HEK293T (cell line): Measurements from ENCODE around the gene HBQ1.
"Not testable (repeated sequence)": the region's sequence is repeated elsewhere in the genome, so short reads cannot be mapped to it uniquely, and the experiment has no call there.

Experiments
- CTCF ChIA-PET: fragments of 350-600 bp; formaldehyde crosslinking; extraction: SDS; loops from one replicate; lab custom pipeline; 2021; ENCODE audit warnings: antibody characterized with exemption, inconsistent platforms; lab: Yijun Ruan, JAX
- POLR2A ChIA-PET: fragments of 350-600 bp; formaldehyde crosslinking; extraction: SDS; loops from one replicate; lab custom pipeline; 2020; ENCODE audit warnings: antibody characterized with exemption, inconsistent platforms; lab: Yijun Ruan, JAX
- DNase-seq: peaks from one replicate; pipeline ENCODE4 v3.0.0; 2012; ENCODE audit warnings: mixed read lengths; ENCODE audit errors: extremely low spot score
- ARNT ChIP-seq: fragments of 450-650 bp; IDR thresholded peaks from 2 replicates; pipeline ENCODE4 v1.6.1; 2017; ENCODE audit warnings: mild to moderate bottlenecking
- BHLHE40 ChIP-seq: fragments of 450-650 bp; IDR thresholded peaks from 2 replicates; pipeline ENCODE4 v1.6.1; 2016; ENCODE audit warnings: mild to moderate bottlenecking, moderate library complexity, borderline replicate concordance
- CTBP1 ChIP-seq: fragments of 450-650 bp; IDR thresholded peaks from 2 replicates; pipeline ENCODE4 v1.6.1; 2016; ENCODE audit warnings: borderline replicate concordance
- ELF4 ChIP-seq: fragments of 450-650 bp; IDR thresholded peaks from 2 replicates; pipeline ENCODE4 v1.6.1; 2017; ENCODE audit warnings: antibody characterized with exemption
- FOXA1 ChIP-seq: fragments of 450-650 bp; IDR thresholded peaks from 2 replicates; pipeline ENCODE4 v1.6.1; 2016; ENCODE audit warnings: mild to moderate bottlenecking
- FOXK2 ChIP-seq: fragments of 450-650 bp; IDR thresholded peaks from 2 replicates; pipeline ENCODE4 v1.6.1; 2016; ENCODE audit warnings: mild to moderate bottlenecking
- FOXM1 ChIP-seq: fragments of 450-650 bp; IDR thresholded peaks from 2 replicates; pipeline ENCODE4 v1.6.1; 2017; ENCODE audit warnings: mild to moderate bottlenecking, borderline replicate concordance
- HDGF ChIP-seq: fragments of 450-650 bp; IDR thresholded peaks from 2 replicates; pipeline ENCODE4 v1.6.1; 2017; ENCODE audit warnings: antibody characterized with exemption, borderline replicate concordance
- L3MBTL2 ChIP-seq: fragments of 450-650 bp; conservative IDR thresholded peaks from 2 replicates; pipeline ENCODE4 v1.6.1; 2016; ENCODE audit warnings: mild to moderate bottlenecking
- LEF1 ChIP-seq: fragments of 450-650 bp; IDR thresholded peaks from 2 replicates; pipeline ENCODE4 v1.6.1; 2017; ENCODE audit warnings: mild to moderate bottlenecking, borderline replicate concordance
- NFRKB ChIP-seq: fragments of 450-650 bp; IDR thresholded peaks from 2 replicates; pipeline ENCODE4 v1.6.1; 2016; ENCODE audit warnings: mild to moderate bottlenecking, moderate library complexity
- PKNOX1 ChIP-seq: fragments of 450-650 bp; IDR thresholded peaks from 2 replicates; pipeline ENCODE4 v1.6.1; 2016
- SP1 ChIP-seq: fragments of 450-650 bp; IDR thresholded peaks from 2 replicates; pipeline ENCODE4 v1.6.1; 2017
- SUZ12 ChIP-seq: fragments of 450-650 bp; IDR thresholded peaks from 2 replicates; pipeline ENCODE4 v1.6.1; 2016; ENCODE audit warnings: mild to moderate bottlenecking
- TARDBP ChIP-seq: fragments of 450-650 bp; IDR thresholded peaks from 2 replicates; pipeline ENCODE4 v1.6.1; 2016
- ZNF384 ChIP-seq: fragments of 450-650 bp; IDR thresholded peaks from 2 replicates; pipeline ENCODE4 v1.6.1; 2016

HBQ1 gene

GRCh38 chr16:200388-200787 is 20.1 kb downstream of the HBQ1 start:
- ChIA-PET POLR2A (no interaction called here), CTCF (no interaction called here)
- no peak for DNase-seq
- TF ChIP-seq ZNF384 (no peak), LEF1 (no peak), HDGF (no peak), L3MBTL2 (no peak), CTBP1 (no peak), FOXM1 (no peak), SP1 (no peak), BHLHE40 (no peak), FOXA1 (no peak), ARNT (no peak), PKNOX1 (no peak), NFRKB (no peak), SUZ12 (no peak), ELF4 (no peak), FOXK2 (no peak)

- CTCF ChIA-PET = no interaction called here
- TF ChIP-seq FOXA1 (no peak), BHLHE40 (no peak), ZNF384 (no peak), CTBP1 (no peak), SUZ12 (no peak), HDGF (no peak), TARDBP (no peak), FOXM1 (no peak), ELF4 (no peak), FOXK2 (no peak), L3MBTL2 (no peak)
- DNase-seq = no peak
- POLR2A ChIA-PET = no interaction called here
Observed at GRCh38 chr16:203246-203645, 23.0 kb downstream of the HBQ1 start.

GRCh38 chr16:204046-204445 is 23.8 kb downstream of the HBQ1 start:
- CTCF ChIA-PET, POLR2A ChIA-PET, DNase-seq: not testable (repeated sequence)

- POLR2A ChIA-PET, DNase-seq: not testable (repeated sequence)
- CTCF ChIA-PET = interaction anchor here (1.3 kb wide), 1 partner anchor 108 kb away, joined by 6 read pairs; no protein-coding TSS in a partner anchor
Observed at GRCh38 chr16:209359-209758, 29.1 kb downstream of the HBQ1 start.

- CTCF ChIA-PET = interaction anchor here (0.7 kb wide), 1 partner anchor 16 kb away, joined by 5 read pairs; no protein-coding TSS in a partner anchor
- POLR2A ChIA-PET, DNase-seq: not testable (repeated sequence)
Observed at GRCh38 chr16:211631-212180, 31.4 kb downstream of the HBQ1 start.

- POLR2A ChIA-PET = no interaction called here
- CTCF ChIA-PET = no interaction called here
Observed at GRCh38 chr16:212999-213398, 32.7 kb downstream of the HBQ1 start.

GRCh38 chr16:220021-220420 is 39.8 kb downstream of the HBQ1 start:
- TF ChIP-seq PKNOX1 (no peak), FOXK2 (no peak), HDGF (no peak), CTBP1 (no peak), LEF1 (no peak), ARNT (no peak), SUZ12 (no peak), SP1 (no peak), FOXA1 (no peak), L3MBTL2 (no peak), TARDBP (no peak), ELF4 (no peak), ZNF384 (no peak), NFRKB (no peak)
- no peak for DNase-seq
- CTCF ChIA-PET = no interaction called here
- POLR2A ChIA-PET = no interaction called here

More at GRCh38 chr16:212999-213398, 32.7 kb downstream of the HBQ1 start:
- TF ChIP-seq LEF1 = no peak
- no peak for TF ChIP-seq HDGF
- TF ChIP-seq ZNF384 = no peak
- TF ChIP-seq BHLHE40 = no peak
- TF ChIP-seq FOXK2 = no peak
- TF ChIP-seq FOXM1 = no peak
- no peak for TF ChIP-seq SUZ12
- TF ChIP-seq ARNT = no peak
- no peak for TF ChIP-seq SP1
- no peak for TF ChIP-seq TARDBP
- TF ChIP-seq PKNOX1 = no peak
- TF ChIP-seq L3MBTL2 = no peak
- no peak for TF ChIP-seq NFRKB
- TF ChIP-seq CTBP1 = no peak
- no peak for DNase-seq
